Sigmoid colon (tissue), 4 donors: ENCODE results near the gene TMEM185B.

Experiments used
- EP300 ChIP-seq, 4 donors: sonication (generic); formaldehyde crosslinking; IDR thresholded peaks; one replicate each; pipeline ENCODE4 v1.6.1; 2017; ENCODE audit warnings: antibody characterized with exemption in 4 of 4
- POLR2AphosphoS5 ChIP-seq, 4 donors: sonication (generic); formaldehyde crosslinking; IDR thresholded peaks; one replicate each; pipeline ENCODE4 v1.6.1; 2017; ENCODE audit warnings: antibody characterized with exemption in 4 of 4
- TF ChIP-seq, protein P1 (sequence below), 4 experiments: fragments of 450-650 bp in 3 of 4; fragments of 200-600 bp in 1 of 4; IDR thresholded peaks; one replicate each; pipeline ENCODE4 v1.5.1; 2016 to 2019; ENCODE audit warnings: antibody characterized with exemption in 4 of 4, mild to moderate bottlenecking in 3 of 4, moderate library complexity in 2 of 4

DNA sequence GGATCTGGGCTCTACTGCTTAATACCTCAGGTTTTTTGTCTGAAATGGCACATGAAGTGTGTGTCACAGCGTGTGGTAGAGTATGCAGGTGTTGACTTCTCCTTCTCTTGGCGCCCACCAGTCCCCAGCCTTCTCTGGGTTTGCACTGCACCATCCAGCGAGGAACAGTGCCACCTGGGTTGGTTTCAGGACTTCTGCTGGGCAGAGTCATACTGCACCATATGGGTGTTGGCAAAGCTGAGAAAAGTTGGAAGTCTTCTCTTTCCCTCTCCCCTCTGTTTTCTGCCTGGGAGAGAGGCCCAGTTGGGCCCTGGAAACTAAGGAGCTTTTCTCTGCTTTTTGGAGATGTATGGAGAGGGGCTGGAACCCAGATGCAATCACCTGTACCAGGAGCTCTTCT lies 43.8 kb downstream of the TMEM185B start:
- TF ChIP-seq, protein P1, sequence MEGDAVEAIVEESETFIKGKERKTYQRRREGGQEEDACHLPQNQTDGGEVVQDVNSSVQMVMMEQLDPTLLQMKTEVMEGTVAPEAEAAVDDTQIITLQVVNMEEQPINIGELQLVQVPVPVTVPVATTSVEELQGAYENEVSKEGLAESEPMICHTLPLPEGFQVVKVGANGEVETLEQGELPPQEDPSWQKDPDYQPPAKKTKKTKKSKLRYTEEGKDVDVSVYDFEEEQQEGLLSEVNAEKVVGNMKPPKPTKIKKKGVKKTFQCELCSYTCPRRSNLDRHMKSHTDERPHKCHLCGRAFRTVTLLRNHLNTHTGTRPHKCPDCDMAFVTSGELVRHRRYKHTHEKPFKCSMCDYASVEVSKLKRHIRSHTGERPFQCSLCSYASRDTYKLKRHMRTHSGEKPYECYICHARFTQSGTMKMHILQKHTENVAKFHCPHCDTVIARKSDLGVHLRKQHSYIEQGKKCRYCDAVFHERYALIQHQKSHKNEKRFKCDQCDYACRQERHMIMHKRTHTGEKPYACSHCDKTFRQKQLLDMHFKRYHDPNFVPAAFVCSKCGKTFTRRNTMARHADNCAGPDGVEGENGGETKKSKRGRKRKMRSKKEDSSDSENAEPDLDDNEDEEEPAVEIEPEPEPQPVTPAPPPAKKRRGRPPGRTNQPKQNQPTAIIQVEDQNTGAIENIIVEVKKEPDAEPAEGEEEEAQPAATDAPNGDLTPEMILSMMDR (IDR thresholded peaks at IDR 0.05) = no peak
- TF ChIP-seq POLR2AphosphoS5 (IDR thresholded peaks at IDR 0.05) (no peak), EP300 (IDR thresholded peaks at IDR 0.05) (no peak)
